ENCODE data around the gene LEF1. TPM values are rescaled to one million over a fixed set of nuclear protein-coding genes. Genes with fewer than 3 reads are reported as not detected.

The LEF1 gene
- total RNA-seq, 2 experiments from 2014 or later, result 29.4 to 30.6 TPM

GRCh38 chr4:108171339-108172230 lies 2.9 kb upstream of the LEF1 start:
- peak; percentile 74 for DNase-seq
- peak overlapping the region; percentile 62 for H3K27ac Mint-ChIP-seq
- peak overlapping the region; percentile 60 for H3K4me3 Mint-ChIP-seq
- H3K4me1 Mint-ChIP-seq, result peaks cover 40% of the 10 kb centered on the region
- H3K9me3 Mint-ChIP-seq (ENCODE audit: low read depth), result no peaks in the 10 kb centered on the region
- peaks cover 69% of the 10 kb centered on the region for H3K27me3 Mint-ChIP-seq
- H3K36me3 Mint-ChIP-seq, result peaks cover 2% of the 10 kb centered on the region
- no peak for ATAC-seq
- CTCF ChIA-PET, result interaction anchor here (0.7 to 2.2 kb wide), 2 partner anchors 141 to 401 kb away, joined by 4 to 8 read pairs; no protein-coding TSS in a partner anchor

- Mint-ChIP-seq H3K27me3 (peaks cover 71% of the 10 kb centered on the region), H3K27ac (no peak overlapping the region), H3K36me3 (peaks cover 2% of the 10 kb centered on the region), H3K4me1 (peaks cover 47% of the 10 kb centered on the region), H3K4me3 (peak overlapping the region; percentile 60), H3K9me3 (ENCODE audit: low read depth) (no peaks in the 10 kb centered on the region)
- ATAC-seq (no peak), DNase-seq (no peak)
- CTCF ChIA-PET, result interaction anchor here (0.7 to 1.3 kb wide), 2 partner anchors 13 to 141 kb away, joined by 3 to 4 read pairs; no protein-coding TSS in a partner anchor
Observed at GRCh38 chr4:108170631-108171338, 2.1 kb upstream of the LEF1 start.

- Mint-ChIP-seq H3K27ac (no peak overlapping the region), H3K36me3 (peaks cover 6% of the 10 kb centered on the region), H3K9me3 (ENCODE audit: low read depth) (no peaks in the 10 kb centered on the region), H3K4me1 (peaks cover 51% of the 10 kb centered on the region), H3K4me3 (peak overlapping the region; percentile 86), H3K27me3 (peaks cover 81% of the 10 kb centered on the region)
- DNase-seq, result no peak
- CTCF ChIA-PET, result interaction anchor here (1.3 to 1.5 kb wide), 2 partner anchors 12 to 323 kb away, joined by 3 to 5 read pairs; no protein-coding TSS in a partner anchor
- no peak for ATAC-seq
Observed at GRCh38 chr4:108169664-108170063, 932 bp upstream of the LEF1 start.

- H3K4me1 Mint-ChIP-seq, result peaks cover 46% of the 10 kb centered on the region
- peak overlapping the region; percentile 77 for H3K27ac Mint-ChIP-seq
- no peaks in the 10 kb centered on the region for H3K9me3 Mint-ChIP-seq (ENCODE audit: low read depth)
- H3K36me3 Mint-ChIP-seq, result peaks cover 7% of the 10 kb centered on the region
- peak overlapping the region; percentile 86 for H3K4me3 Mint-ChIP-seq
- peaks cover 73% of the 10 kb centered on the region for H3K27me3 Mint-ChIP-seq
- no peak for ATAC-seq
- CTCF ChIA-PET, result interaction anchor here (1.2 to 1.5 kb wide), 4 partner anchors 10 to 325 kb away, joined by 3 to 5 read pairs (median 4); no protein-coding TSS in a partner anchor
- no peak for DNase-seq
Observed at GRCh38 chr4:108168160-108168670, 517 bp downstream of the LEF1 start.

- Mint-ChIP-seq H3K27me3 (peaks cover 79% of the 10 kb centered on the region), H3K9me3 (ENCODE audit: low read depth) (no peaks in the 10 kb centered on the region), H3K4me1 (peaks cover 47% of the 10 kb centered on the region), H3K36me3 (peaks cover 12% of the 10 kb centered on the region), H3K4me3 (peak overlapping the region; percentile 86), H3K27ac (peak overlapping the region; percentile 88)
- peak; percentile 42 for ATAC-seq
- peak; percentile 72 for DNase-seq
- CTCF ChIA-PET, result interaction anchor here (1.1 to 1.6 kb wide), 4 partner anchors 35 to 148 kb away, joined by 3 to 4 read pairs (median 3); no protein-coding TSS in a partner anchor
Observed at GRCh38 chr4:108166441-108167315, 2.1 kb downstream of the LEF1 start.

- Mint-ChIP-seq H3K27ac (peak overlapping the region; percentile 77), H3K4me3 (peak overlapping the region; percentile 86), H3K9me3 (ENCODE audit: low read depth) (no peaks in the 10 kb centered on the region), H3K36me3 (peaks cover 12% of the 10 kb centered on the region), H3K27me3 (peaks cover 76% of the 10 kb centered on the region), H3K4me1 (peaks cover 45% of the 10 kb centered on the region)
- CTCF ChIA-PET, result interaction anchor here (1.1 to 1.6 kb wide), 3 partner anchors 35 to 147 kb away, joined by 3 read pairs; no protein-coding TSS in a partner anchor
- no peak for ATAC-seq
- DNase-seq, result no peak
Observed at GRCh38 chr4:108166038-108166437, 2.7 kb downstream of the LEF1 start.

GRCh38 chr4:108165586-108165985 lies 3.1 kb downstream of the LEF1 start:
- H3K4me1 Mint-ChIP-seq, result peaks cover 48% of the 10 kb centered on the region

GRCh38 chr4:108163351-108163750 lies 5.4 kb downstream of the LEF1 start:
- ATAC-seq (no peak), DNase-seq (no peak)
- CTCF ChIA-PET, result interaction anchor here (1.2 kb wide), 2 partner anchors 145 to 409 kb away, joined by 4 read pairs; no protein-coding TSS in a partner anchor
- Mint-ChIP-seq H3K4me3 (peak overlapping the region; percentile 58), H3K27ac (no peak overlapping the region), H3K27me3 (peaks cover 75% of the 10 kb centered on the region), H3K4me1 (peaks cover 45% of the 10 kb centered on the region), H3K36me3 (peaks cover 12% of the 10 kb centered on the region), H3K9me3 (ENCODE audit: low read depth) (no peaks in the 10 kb centered on the region)

More at GRCh38 chr4:108165586-108165985, 3.1 kb downstream of the LEF1 start:
- H3K36me3 Mint-ChIP-seq, result peaks cover 12% of the 10 kb centered on the region
- H3K27me3 Mint-ChIP-seq, result peaks cover 76% of the 10 kb centered on the region
- H3K9me3 Mint-ChIP-seq (ENCODE audit: low read depth), result no peaks in the 10 kb centered on the region
- CTCF ChIA-PET, result interaction anchor here (1.5 to 1.6 kb wide), 2 partner anchors 34 to 147 kb away, joined by 3 read pairs; no protein-coding TSS in a partner anchor
- peak overlapping the region; percentile 77 for H3K27ac Mint-ChIP-seq
- ATAC-seq, result peak; percentile 6
- DNase-seq, result no peak
- H3K4me3 Mint-ChIP-seq, result peak overlapping the region; percentile 86

GRCh38 chr4:108160741-108161352 lies 7.9 kb downstream of the LEF1 start:
- Mint-ChIP-seq H3K27ac (peak overlapping the region; percentile 11), H3K9me3 (ENCODE audit: low read depth) (no peaks in the 10 kb centered on the region), H3K4me1 (peaks cover 39% of the 10 kb centered on the region), H3K27me3 (peaks cover 60% of the 10 kb centered on the region), H3K36me3 (peaks cover 10% of the 10 kb centered on the region), H3K4me3 (peak overlapping the region; percentile 12)
- CTCF ChIA-PET, result no interaction called here
- DNase-seq, result no peak
- ATAC-seq, result peak; percentile 50

- H3K27me3 Mint-ChIP-seq, result peaks cover 59% of the 10 kb centered on the region
- H3K27ac Mint-ChIP-seq, result no peak overlapping the region
- H3K36me3 Mint-ChIP-seq, result peaks cover 9% of the 10 kb centered on the region
- CTCF ChIA-PET, result interaction anchor here (1.1 to 1.3 kb wide), 3 partner anchors 10 to 411 kb away, joined by 3 to 7 read pairs (median 4); no protein-coding TSS in a partner anchor
- H3K4me3 Mint-ChIP-seq, result peak overlapping the region; percentile 2
- no peaks in the 10 kb centered on the region for H3K9me3 Mint-ChIP-seq (ENCODE audit: low read depth)
- peaks cover 42% of the 10 kb centered on the region for H3K4me1 Mint-ChIP-seq
- peak; percentile 40 for ATAC-seq
- DNase-seq, result no peak
Observed at GRCh38 chr4:108159845-108160244, 8.9 kb downstream of the LEF1 start.

- CTCF ChIA-PET, result interaction anchor here (0.9 to 1.4 kb wide), 2 partner anchors 11 to 13 kb away, joined by 3 read pairs; no protein-coding TSS in a partner anchor
- H3K9me3 Mint-ChIP-seq (ENCODE audit: low read depth), result no peaks in the 10 kb centered on the region
- peaks cover 9% of the 10 kb centered on the region for H3K36me3 Mint-ChIP-seq
- H3K27me3 Mint-ChIP-seq, result peaks cover 47% of the 10 kb centered on the region
- H3K4me1 Mint-ChIP-seq, result peaks cover 47% of the 10 kb centered on the region
- no peak for DNase-seq
- no peak for ATAC-seq
- no peak overlapping the region for H3K4me3 Mint-ChIP-seq
- H3K27ac Mint-ChIP-seq, result no peak overlapping the region
Observed at GRCh38 chr4:108157655-108158054, 11.1 kb downstream of the LEF1 start.

GRCh38 chr4:108156391-108156790 lies 12.3 kb downstream of the LEF1 start:
- CTCF ChIA-PET, result interaction anchor here (0.6 kb wide), 1 partner anchor 21 kb away, joined by 3 read pairs; no protein-coding TSS in a partner anchor
- Mint-ChIP-seq H3K9me3 (ENCODE audit: low read depth) (no peaks in the 10 kb centered on the region), H3K27me3 (peaks cover 39% of the 10 kb centered on the region), H3K4me3 (no peak overlapping the region), H3K27ac (no peak overlapping the region), H3K4me1 (peaks cover 44% of the 10 kb centered on the region), H3K36me3 (peaks cover 6% of the 10 kb centered on the region)
- no peak for DNase-seq
- ATAC-seq, result no peak

Measured in activated CD8-positive, alpha-beta memory T cell treated with anti-CD3 and anti-CD28 coated beads, Interleukin-2, amount 10 ng/mL, durations not matched to agents 7 days and 5 days (primary cell).